ENCODE data around the gene FUOM. TPM values are rescaled to one million over a fixed set of nuclear protein-coding genes. Genes with fewer than 3 reads are reported as not detected.
"Not testable (repeated sequence)": the region's sequence is repeated elsewhere in the genome, so short reads cannot be mapped to it uniquely, and the experiment has no call there.

Gene FUOM
- total and polyA plus RNA-seq, 5 experiments from 2014 or later: 17.1 to 23.7 (median 18.2) TPM

DNA sequence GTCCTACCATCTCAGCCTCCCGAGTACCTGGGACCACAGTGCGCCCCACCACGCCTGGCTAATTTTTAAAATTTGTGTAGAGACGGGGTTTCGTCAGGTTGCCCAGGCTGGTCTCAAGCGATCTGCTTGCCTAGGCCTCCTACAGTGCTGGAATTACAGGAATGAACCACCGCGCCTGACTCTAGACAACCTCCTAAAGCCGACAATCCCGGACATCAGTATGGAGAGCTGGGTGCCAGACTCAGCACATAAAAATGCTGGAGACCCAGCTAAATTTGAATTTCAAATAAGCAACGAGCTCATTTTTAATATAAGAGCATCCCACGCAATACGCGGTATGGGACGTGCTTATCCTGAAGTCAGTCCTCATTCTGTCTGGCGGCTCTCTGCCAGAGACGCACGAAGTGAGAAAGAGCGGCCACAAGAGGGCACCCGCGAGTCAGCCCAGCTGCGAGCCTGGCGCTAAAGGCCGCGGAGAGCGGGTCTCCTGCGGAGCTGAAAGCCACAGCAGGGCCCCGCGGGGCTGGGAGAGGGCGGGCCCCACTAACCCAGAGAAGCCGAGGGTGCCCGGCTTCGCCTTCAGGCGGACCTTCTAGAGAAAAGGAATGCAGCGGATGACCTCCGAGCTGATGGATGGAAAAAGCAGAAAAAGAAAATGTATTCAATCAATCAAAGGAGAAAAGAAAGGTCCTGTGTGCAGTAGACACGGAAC, 28.2 kb downstream of the FUOM start:
- Mint-ChIP-seq H3K27ac (peak overlapping the region in 5 of 10 donors; percentile 29 to 85 (median 51)), H3K9me3 (peaks cover 0 to 9% (median 0%) of the 10 kb centered on the region in 9 donors)

DNA sequence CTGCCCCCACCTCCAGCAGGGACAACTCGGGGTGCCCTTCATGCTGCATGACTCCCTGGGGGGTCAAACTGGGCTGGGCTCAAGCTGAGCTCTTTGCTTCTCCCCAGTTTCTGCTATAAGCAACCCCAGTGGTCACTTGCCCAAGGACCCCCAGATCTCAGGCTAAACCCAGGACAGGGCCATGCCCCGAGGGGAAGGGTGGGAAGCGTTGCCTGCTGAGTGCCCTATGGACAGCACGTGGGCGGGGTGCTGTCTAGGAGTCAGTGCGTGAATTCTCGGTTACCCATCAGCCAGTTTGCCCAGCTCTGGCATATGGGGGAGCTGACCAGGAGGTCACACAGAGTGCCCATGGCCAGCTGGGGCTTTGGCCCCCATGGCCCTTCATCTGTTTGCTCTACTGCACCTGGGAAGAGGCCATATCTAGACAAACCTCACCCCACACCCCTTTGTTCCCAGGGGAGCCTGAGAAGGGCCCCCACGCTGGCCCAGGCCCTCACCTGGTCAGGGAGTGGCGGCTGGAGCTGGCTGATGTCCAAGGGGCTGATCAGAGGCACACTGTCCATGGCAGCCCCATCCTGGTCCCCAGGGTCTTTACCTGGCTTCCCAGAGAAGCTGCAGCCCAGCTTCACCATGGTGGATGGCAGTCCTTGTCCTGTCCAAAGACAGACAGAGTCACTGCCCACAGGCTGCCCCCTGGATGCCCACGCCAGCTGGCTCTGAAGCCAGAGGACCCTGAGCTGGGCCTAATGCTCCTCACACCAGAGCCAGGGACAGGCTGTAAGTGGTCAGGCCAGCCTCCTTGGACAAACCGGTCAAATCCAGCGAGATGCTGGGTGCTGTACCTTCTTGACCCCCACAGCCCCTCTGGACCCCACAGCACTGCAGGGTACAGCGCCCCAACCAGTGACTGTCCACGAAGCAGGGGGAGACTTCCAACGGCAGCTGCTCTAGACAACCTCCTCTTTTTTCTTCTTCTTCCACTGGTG, 29.2 kb downstream of the FUOM start:
- H3K9me3 Mint-ChIP-seq: peaks cover 0 to 9% (median 0%) of the 10 kb centered on the region in 9 donors
- H3K27ac Mint-ChIP-seq: peak overlapping the region in 1 of 10 donors; percentile 66
- POLR2A ChIA-PET: interaction anchor here (1.5 to 2.2 kb wide), 2 partner anchors 21 to 62 kb away, joined by 5 to 14 read pairs; no protein-coding TSS in a partner anchor
- no peak overlapping the region for H3K4me3 Mint-ChIP-seq
- peaks cover 10 to 21% (median 15%) of the 10 kb centered on the region in 4 donors for H3K4me1 Mint-ChIP-seq
- DNase-seq (peak in 1 of 10 donors; percentile 64), ATAC-seq (no peak)
- no peaks in the 10 kb centered on the region for H3K36me3 Mint-ChIP-seq
- peaks cover 6 to 42% (median 31%) of the 10 kb centered on the region in 5 donors for H3K27me3 Mint-ChIP-seq

More for the DNA sequence above, 28.2 kb downstream of the FUOM start:
- DNase-seq (peak; percentile 72 to 91 (median 84)), ATAC-seq (peak; percentile 84 to 85)
- POLR2A ChIA-PET: interaction anchor here (1.5 to 2.2 kb wide), 2 partner anchors 22 to 61 kb away, joined by 5 to 14 read pairs; no protein-coding TSS in a partner anchor
- Mint-ChIP-seq H3K4me1 (peaks cover 10 to 23% (median 15%) of the 10 kb centered on the region in 4 donors), H3K36me3 (no peaks in the 10 kb centered on the region), H3K27me3 (peaks cover 6 to 42% (median 31%) of the 10 kb centered on the region in 5 donors), H3K4me3 (peak overlapping the region in 8 of 10 donors; percentile 12 to 80 (median 50))

DNA sequence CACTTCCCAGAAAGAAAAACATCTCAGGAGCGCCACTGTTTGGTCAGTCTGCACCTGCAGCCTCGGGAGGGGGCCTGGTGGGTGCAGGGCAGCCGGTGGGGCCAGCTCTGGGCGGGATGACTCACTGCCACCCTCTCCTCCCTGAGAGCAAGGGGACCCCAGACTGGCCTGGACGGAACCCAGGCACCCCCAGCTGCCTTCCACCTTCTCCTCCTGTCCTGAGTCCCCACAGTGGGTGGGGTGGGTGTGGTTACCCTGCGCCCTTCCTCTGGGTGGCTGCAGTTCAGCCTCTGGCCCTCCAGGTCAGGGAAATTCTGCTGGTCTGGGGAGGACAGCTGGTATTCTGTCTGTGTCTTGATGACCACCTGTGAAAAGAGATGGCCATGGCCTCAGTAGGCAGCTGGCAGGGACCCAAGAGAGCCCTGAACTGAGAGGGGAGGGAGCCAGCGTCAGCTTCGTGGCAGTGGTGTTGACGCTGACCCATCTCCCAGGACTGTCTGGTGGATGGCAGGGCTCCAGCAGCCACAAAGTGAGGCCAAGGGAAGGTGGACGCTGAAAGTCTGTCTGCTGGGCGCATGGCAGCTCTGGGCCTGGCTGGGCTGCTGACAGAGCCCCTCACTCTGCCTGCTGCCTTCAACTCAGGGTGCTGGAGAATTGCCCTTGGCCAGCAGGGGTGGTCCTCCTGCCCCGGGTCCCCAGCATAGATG, 30.0 kb downstream of the FUOM start:
- H3K4me3 Mint-ChIP-seq: no peak overlapping the region
- peak in 1 of 10 donors; percentile 45 for DNase-seq
- peaks cover 6 to 42% (median 29%) of the 10 kb centered on the region in 5 donors for H3K27me3 Mint-ChIP-seq
- H3K27ac Mint-ChIP-seq: no peak overlapping the region
- H3K9me3 Mint-ChIP-seq: peaks cover 0 to 5% (median 0%) of the 10 kb centered on the region in 9 donors
- ATAC-seq: no peak
- H3K36me3 Mint-ChIP-seq: no peaks in the 10 kb centered on the region
- H3K4me1 Mint-ChIP-seq: peaks cover 7 to 21% (median 15%) of the 10 kb centered on the region in 4 donors
- POLR2A ChIA-PET: interaction anchor here (1.0 to 2.2 kb wide), 2 partner anchors 63 to 192 kb away, joined by 4 to 14 read pairs; no protein-coding TSS in a partner anchor

DNA sequence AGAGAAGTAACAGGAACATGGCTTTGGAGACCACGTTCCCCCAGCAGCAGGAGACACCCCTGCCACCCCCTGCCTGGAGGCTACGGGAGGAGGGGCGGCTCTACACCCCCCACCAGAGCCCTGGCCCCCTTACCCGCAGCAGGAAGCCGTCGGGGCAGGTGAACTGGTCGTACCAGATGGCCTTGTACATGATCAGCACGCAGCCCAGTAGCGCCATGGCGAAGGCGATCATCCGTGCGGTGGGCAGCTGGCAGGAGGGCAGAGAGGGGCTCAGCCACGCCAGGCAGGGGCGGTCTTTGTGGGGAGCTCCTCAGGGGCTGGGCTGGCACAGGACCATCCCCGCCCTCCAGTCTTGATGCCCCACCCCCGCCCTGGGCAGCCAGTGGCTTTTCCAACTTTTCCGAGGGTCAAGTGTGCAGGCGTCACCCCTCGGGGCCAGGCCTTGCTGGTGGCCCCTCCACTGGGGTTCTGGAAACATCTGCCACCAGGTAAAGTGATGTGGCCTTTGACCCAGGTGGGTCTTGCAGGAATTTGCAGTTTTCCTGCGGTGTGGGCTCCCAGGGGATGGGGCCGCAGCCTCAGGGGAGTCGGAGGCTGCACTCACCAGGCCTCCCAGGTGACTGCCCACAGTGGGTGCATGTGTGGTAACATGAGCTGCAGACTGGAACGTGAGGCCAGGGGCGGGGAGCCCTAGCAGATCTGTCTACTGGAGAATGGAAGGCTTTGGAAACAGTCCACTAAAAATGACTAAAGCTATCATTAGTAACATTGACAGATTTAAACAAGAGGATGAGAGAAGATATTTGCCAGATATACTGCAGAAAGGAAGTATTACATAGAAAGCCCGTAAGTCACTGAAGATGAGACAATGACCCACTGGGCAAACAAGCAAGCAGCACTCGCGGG, 30.8 kb downstream of the FUOM start:
- Mint-ChIP-seq H3K9me3 (no peaks in the 10 kb centered on the region), H3K27me3 (peaks cover 6 to 42% (median 22%) of the 10 kb centered on the region in 5 donors), H3K4me1 (peaks cover 7 to 21% (median 15%) of the 10 kb centered on the region in 4 donors), H3K36me3 (no peaks in the 10 kb centered on the region), H3K4me3 (peak overlapping the region in 3 of 10 donors; percentile 5 to 88 (median 56)), H3K27ac (peak overlapping the region in 1 of 10 donors; percentile 3)
- DNase-seq (peak in 1 of 10 donors; percentile 52), ATAC-seq (no peak)
- POLR2A ChIA-PET: interaction anchor here (1.0 to 1.5 kb wide), 2 partner anchors 9 to 193 kb away, joined by 4 to 5 read pairs; no protein-coding TSS in a partner anchor

DNA sequence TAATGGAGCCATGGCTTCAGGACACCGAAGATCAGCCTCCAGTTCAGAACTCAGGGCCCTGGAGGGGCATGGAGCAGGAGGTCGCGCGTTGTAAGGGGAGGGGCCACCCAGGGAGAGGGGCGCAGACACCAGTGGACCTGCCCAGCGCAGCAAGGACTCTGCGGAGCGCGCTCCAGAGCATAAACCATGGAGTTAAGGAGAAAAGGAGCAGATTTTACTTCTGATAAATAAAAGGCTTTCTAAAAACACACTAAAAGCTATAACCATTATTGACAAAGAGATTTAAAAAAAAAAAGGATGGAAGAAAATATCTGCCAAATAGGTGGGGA, 31.6 kb downstream of the FUOM start:
- Mint-ChIP-seq H3K27me3 (peaks cover 6 to 42% (median 22%) of the 10 kb centered on the region in 5 donors), H3K4me3 (peak overlapping the region; percentile 14 to 88 (median 52)), H3K9me3 (no peaks in the 10 kb centered on the region), H3K36me3 (no peaks in the 10 kb centered on the region), H3K27ac (no peak overlapping the region), H3K4me1 (peaks cover 7 to 21% (median 15%) of the 10 kb centered on the region in 4 donors)
- ATAC-seq (no peak), DNase-seq (no peak)
- POLR2A ChIA-PET: interaction anchor here (1.5 kb wide), 1 partner anchor 10 kb away, joined by 5 read pairs; no protein-coding TSS in a partner anchor

DNA sequence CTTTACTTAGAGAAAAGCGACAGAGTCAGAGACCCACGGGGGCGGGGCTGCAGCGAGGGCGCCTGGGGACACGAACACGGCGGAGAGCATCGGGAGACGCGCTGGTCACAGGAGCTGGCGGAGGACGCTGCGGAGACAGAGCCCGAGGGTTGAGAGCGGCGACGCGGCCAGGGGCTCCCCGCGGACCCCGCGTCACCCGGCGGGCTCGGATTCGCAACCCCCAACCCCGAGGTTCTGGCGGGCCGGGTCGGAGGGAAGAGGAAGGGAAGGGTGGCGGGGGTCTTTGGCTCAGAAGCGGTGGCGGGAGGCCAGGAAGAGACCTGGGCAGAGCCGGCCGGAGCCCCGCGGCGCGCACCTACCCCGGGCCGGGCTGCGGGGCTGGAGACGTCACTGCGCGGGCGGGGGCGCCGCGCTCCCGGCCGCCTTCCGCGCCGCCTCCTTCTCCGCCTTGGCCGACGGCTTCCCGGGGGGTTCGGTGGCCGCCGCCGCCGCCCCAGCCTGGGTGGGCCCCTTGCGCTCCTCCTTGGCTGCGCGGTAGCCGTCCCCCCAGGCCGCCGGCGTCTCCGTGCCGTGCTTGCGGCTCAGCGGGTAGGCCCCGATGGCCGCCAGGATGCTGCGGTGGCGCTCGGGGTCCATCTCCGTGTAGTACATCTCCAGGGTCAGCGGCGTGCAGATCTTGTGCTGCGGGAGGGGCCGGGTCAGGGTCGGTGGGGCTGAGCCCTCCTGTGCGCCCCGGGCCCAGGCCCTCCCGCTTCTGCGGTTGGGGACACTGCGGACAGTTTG, 32.2 kb downstream of the FUOM start:
- Mint-ChIP-seq H3K4me3 (peak overlapping the region; percentile 76 to 90 (median 82)), H3K27ac (peak overlapping the region in 6 of 10 donors; percentile 9 to 75 (median 58)), H3K9me3 (no peaks in the 10 kb centered on the region), H3K27me3 (peaks cover 6 to 43% (median 18%) of the 10 kb centered on the region in 5 donors), H3K36me3 (no peaks in the 10 kb centered on the region), H3K4me1 (peaks cover 7 to 21% (median 15%) of the 10 kb centered on the region in 4 donors)
- POLR2A ChIA-PET: interaction anchor here (1.5 kb wide), 1 partner anchor 10 kb away, joined by 5 read pairs; no protein-coding TSS in a partner anchor
- ATAC-seq (peak; percentile 14 to 37), DNase-seq (peak in 5 of 10 donors; percentile 22 to 65 (median 32))

DNA sequence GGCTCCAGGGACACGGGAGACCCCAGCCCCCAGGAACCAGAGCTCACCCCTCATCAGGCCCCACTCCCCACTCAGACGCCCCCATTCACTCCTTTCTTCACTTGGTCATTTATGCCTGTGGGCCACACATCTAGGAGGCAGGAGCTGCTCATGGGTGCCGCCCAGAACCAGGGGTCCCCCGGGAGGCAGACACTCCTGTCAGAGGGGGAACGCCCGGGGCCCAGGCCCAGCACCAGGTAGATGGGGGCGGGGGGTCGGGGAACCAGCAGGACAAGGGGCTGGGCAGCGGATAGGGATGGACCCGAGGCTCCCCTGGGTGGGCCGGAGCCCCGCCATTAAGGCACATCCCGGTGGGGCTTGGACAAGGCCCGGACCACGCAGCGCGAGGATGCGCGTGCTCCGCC, 33.0 kb downstream of the FUOM start:
- Mint-ChIP-seq H3K36me3 (no peaks in the 10 kb centered on the region), H3K9me3 (peaks cover 0 to 3% (median 0%) of the 10 kb centered on the region in 9 donors), H3K4me1 (peaks cover 9 to 19% (median 13%) of the 10 kb centered on the region in 4 donors), H3K4me3 (peak overlapping the region in 7 of 10 donors; percentile 29 to 90 (median 48)), H3K27me3 (peaks cover 6 to 51% (median 23%) of the 10 kb centered on the region in 5 donors), H3K27ac (peak overlapping the region in 2 of 10 donors; percentile 39 to 75)
- ATAC-seq: no peak
- POLR2A ChIA-PET: interaction anchor here (1.1 kb wide), 1 partner anchor 15 kb away, joined by 3 read pairs; no protein-coding TSS in a partner anchor
- DNase-seq: peak in 1 of 10 donors; percentile 53

DNA sequence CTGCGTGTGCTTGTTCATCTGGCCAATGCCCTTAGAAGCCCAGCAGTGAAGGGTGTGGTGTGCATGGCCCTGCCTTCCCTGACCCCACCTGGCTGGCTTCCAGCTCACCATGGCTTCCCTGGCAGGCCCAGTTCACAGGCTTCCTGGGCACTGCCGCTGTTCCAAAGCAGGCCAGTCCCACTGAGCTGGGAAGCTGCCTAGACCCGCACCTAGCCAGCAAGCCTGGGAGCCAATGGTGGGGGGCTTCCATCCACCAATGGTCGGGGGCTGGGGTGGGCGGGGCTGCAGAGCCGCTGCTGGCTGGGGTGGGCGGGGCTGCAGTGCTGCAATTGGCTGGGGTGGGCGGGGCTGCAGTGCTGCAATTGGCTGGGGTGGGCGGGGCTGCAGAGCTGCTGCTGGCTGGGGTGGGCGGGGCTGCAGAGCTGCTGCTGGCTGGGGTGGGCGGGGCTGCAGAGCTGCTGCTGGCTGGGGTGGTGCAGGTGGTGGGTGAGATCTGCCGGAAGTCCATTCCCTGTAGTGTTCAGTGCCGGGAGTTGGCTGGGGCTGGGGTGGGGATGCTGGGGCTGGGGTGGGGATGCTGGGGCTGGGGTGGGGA, 33.5 kb downstream of the FUOM start:
- Mint-ChIP-seq H3K27me3 (peaks cover 4 to 51% (median 21%) of the 10 kb centered on the region in 5 donors), H3K4me3 (peak overlapping the region in 1 of 10 donors; percentile 88), H3K36me3 (no peaks in the 10 kb centered on the region), H3K27ac (no peak overlapping the region), H3K9me3 (peaks cover 0 to 3% (median 0%) of the 10 kb centered on the region in 9 donors), H3K4me1 (peaks cover 10 to 18% (median 11%) of the 10 kb centered on the region in 4 donors)
- POLR2A ChIA-PET: interaction anchor here (1.1 kb wide), 1 partner anchor 14 kb away, joined by 3 read pairs; no protein-coding TSS in a partner anchor
- ATAC-seq (peak; percentile 68 to 91), DNase-seq (peak in 9 of 10 donors; percentile 48 to 81 (median 64))

DNA sequence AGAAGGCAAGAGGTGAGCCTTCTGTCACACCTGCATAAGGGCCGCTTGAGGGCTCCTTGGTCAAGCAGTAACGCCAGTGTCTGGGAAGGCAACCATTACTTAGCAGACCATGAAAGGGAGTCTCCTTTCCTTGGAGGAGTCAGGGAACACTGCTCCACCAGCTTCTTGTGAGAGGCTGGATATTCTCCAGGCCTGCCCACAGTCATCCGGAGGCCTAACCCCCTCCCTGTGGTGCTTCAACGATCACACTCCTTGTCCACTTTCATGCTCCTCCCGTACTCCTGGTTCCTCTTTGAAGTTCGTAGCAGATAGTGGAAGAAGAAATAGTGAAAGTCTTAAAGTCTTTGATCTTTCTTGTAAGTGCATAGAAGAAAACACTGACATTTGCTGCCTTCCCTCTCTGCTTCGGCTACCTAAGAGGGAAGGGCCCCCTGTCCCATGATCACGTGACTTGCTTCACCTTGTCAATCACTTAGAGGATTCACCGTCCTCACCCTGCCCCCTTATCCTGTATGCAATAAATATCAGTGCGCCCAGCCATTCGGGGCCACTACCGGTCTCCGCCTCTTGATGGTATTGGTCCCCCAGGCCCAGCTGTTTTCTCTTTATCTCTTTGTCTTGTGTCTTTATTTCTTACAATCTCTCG, 35.6 kb downstream of the FUOM start:
- Mint-ChIP-seq H3K4me1 (peaks cover 10 to 27% (median 14%) of the 10 kb centered on the region in 4 donors), H3K27me3 (peaks cover 5 to 44% (median 18%) of the 10 kb centered on the region in 5 donors), H3K4me3 (peak overlapping the region in 1 of 10 donors; percentile 49)
- H3K27ac Mint-ChIP-seq, H3K9me3 Mint-ChIP-seq, ATAC-seq, H3K36me3 Mint-ChIP-seq, DNase-seq, POLR2A ChIA-PET: not testable (repeated sequence)
